Trophoblast cell (in vitro differentiated cells and primary cell): ENCODE measurements around the gene LRRC26.

Experiments used
- DNase-seq, 2 donors: peaks; one replicate each; pipeline ENCODE4 v3.0.0-alpha.2; 2016
- H2AFZ ChIP-seq: 2 replicates; pipeline ENCODE4 v1.6.1; 2013; ENCODE audit warnings: low read length, moderate library complexity, mild to moderate bottlenecking; ENCODE audit not compliant: insufficient read depth, poor library complexity
- H2AK5ac ChIP-seq: 2 replicates; pipeline ENCODE4 v1.6.1; 2013; ENCODE audit warnings: mild to moderate bottlenecking, low read length
- H2BK120ac ChIP-seq: 2 replicates; pipeline ENCODE4 v1.6.1; 2013; ENCODE audit warnings: low read length, mild to moderate bottlenecking, moderate library complexity; ENCODE audit not compliant: insufficient read depth, poor library complexity
- H2BK12ac ChIP-seq: 2 replicates; pipeline ENCODE4 v1.6.1; 2013; ENCODE audit warnings: mild to moderate bottlenecking, low read length, moderate library complexity
- H2BK5ac ChIP-seq: 2 replicates; pipeline ENCODE4 v1.6.1; 2013; ENCODE audit warnings: low read length, low read depth, moderate library complexity, mild to moderate bottlenecking; ENCODE audit not compliant: poor library complexity
- H3K14ac ChIP-seq: 2 replicates; pipeline ENCODE4 v1.6.1; 2013; ENCODE audit warnings: mild to moderate bottlenecking, low read length
- H3K18ac ChIP-seq: 2 replicates; pipeline ENCODE4 v1.6.1; 2013; ENCODE audit warnings: mild to moderate bottlenecking, low read length
- H3K23ac ChIP-seq: 2 replicates; pipeline ENCODE4 v1.6.1; 2013; ENCODE audit warnings: low read length
- H3K27ac ChIP-seq: 2 replicates; pipeline ENCODE4 v1.5.1; 2013; ENCODE audit warnings: low read depth, mild to moderate bottlenecking, inconsistent platforms, low read length, moderate library complexity
- H3K27me3 ChIP-seq: 2 replicates; pipeline ENCODE4 v1.6.1; 2013; ENCODE audit warnings: inconsistent platforms, mild to moderate bottlenecking, low read length, moderate library complexity; ENCODE audit not compliant: insufficient read depth
- H3K36me3 ChIP-seq, 2 experiments: 1 replicate in 1 of 2; 2 replicates in 1 of 2; pipeline ENCODE4 v1.6.1; 2013; ENCODE audit warnings: low read length in 2 of 2, mild to moderate bottlenecking in 2 of 2, moderate library complexity in 1 of 2; ENCODE audit not compliant: insufficient read depth in 2 of 2, control insufficient read depth in 1 of 2
- H3K4ac ChIP-seq: 2 replicates; pipeline ENCODE4 v1.6.1; 2013; ENCODE audit warnings: low read depth, mild to moderate bottlenecking, low read length, moderate library complexity
- H3K4me1 ChIP-seq, 2 experiments: 1 replicate in 1 of 2; 2 replicates in 1 of 2; pipeline ENCODE4 v1.6.1; 2013; ENCODE audit warnings: low read length in 2 of 2, mild to moderate bottlenecking in 2 of 2, moderate library complexity in 1 of 2; ENCODE audit not compliant: insufficient read depth in 2 of 2, control insufficient read depth in 1 of 2
- H3K4me2 ChIP-seq: 2 replicates; pipeline ENCODE4 v1.6.1; 2013; ENCODE audit warnings: inconsistent platforms, mild to moderate bottlenecking, low read length, moderate library complexity
- H3K4me3 ChIP-seq: 2 replicates; pipeline ENCODE4 v1.5.1; 2013; ENCODE audit warnings: mild to moderate bottlenecking, low read depth, low read length, inconsistent platforms
- H3K79me1 ChIP-seq: one replicate; pipeline ENCODE4 v1.6.1; 2013; ENCODE audit warnings: low read length
- H3K79me2 ChIP-seq: 2 replicates; pipeline ENCODE4 v1.6.1; 2013; ENCODE audit warnings: low read length, mild to moderate bottlenecking; ENCODE audit not compliant: control insufficient read depth, insufficient read depth, poor library complexity
- H3K9ac ChIP-seq: 2 replicates; pipeline ENCODE4 v1.6.1; 2013; ENCODE audit warnings: mild to moderate bottlenecking, low read length
- H3K9me3 ChIP-seq: 2 replicates; pipeline ENCODE4 v1.6.1; 2013; ENCODE audit warnings: low read depth, mild to moderate bottlenecking, control low read depth, inconsistent platforms, low read length; ENCODE audit not compliant: insufficient read depth
- H4K12ac ChIP-seq: 2 replicates; pipeline ENCODE4 v1.6.1; 2013; ENCODE audit warnings: low read depth, mild to moderate bottlenecking, low read length, moderate library complexity
- H4K8ac ChIP-seq: 2 replicates; pipeline ENCODE4 v1.6.1; 2013; ENCODE audit warnings: low read depth, mild to moderate bottlenecking, low read length, moderate library complexity
- H4K91ac ChIP-seq: one replicate; pipeline ENCODE4 v1.6.1; 2013; ENCODE audit warnings: low read depth, mild to moderate bottlenecking, low read length, moderate library complexity
- WGBS: extraction: QIAGEN DNeasy Blood & Tissue Kit; methylation state at CpG from one replicate; pipeline ENCODE4 v1.1.7; 2013; ENCODE audit warnings: missing lambda C conversion rate; ENCODE audit not compliant: insufficient read length, insufficient coverage; ENCODE audit errors: extremely low coverage; 5-methylcytosine and 5-hydroxymethylcytosine counted together

Gene LRRC26

GRCh38 chr9:137149942-137150616, 19.8 kb downstream of the LRRC26 start:
- Histone ChIP-seq H3K14ac (no peak overlapping the region), H4K91ac (no peak overlapping the region), H4K12ac (no peak overlapping the region), H3K4me3 (no peak overlapping the region), H3K18ac (no peak overlapping the region), H3K23ac (no peak overlapping the region), H3K9me3 (peaks cover 20% of the 10 kb centered on the region), H3K4ac (no peak overlapping the region), H3K27me3 (no peaks in the 10 kb centered on the region), H3K27ac (no peak overlapping the region), H2BK12ac (no peak overlapping the region), H2AK5ac (no peak overlapping the region), H2BK120ac (no peak overlapping the region), H3K9ac (no peak overlapping the region), H3K4me2 (no peak overlapping the region), H2AFZ (no peak overlapping the region), H3K79me2 (no peaks in the 10 kb centered on the region), H3K36me3 (no peaks in the 10 kb centered on the region), H2BK5ac (no peak overlapping the region), H3K79me1 (no peaks in the 10 kb centered on the region), H4K8ac (no peak overlapping the region), H3K4me1 (no peaks in the 10 kb centered on the region)
- WGBS, result no CpG with 5 or more reads among the region's 20 CpGs
- DNase-seq, result no peak

GRCh38 chr9:137149363-137149762, 20.5 kb downstream of the LRRC26 start:
- no peaks in the 10 kb centered on the region for H3K79me1 ChIP-seq
- no peak overlapping the region for H3K4me3 ChIP-seq
- H3K9me3 ChIP-seq, result peaks cover 20% of the 10 kb centered on the region
- H3K36me3 ChIP-seq, result no peaks in the 10 kb centered on the region
- no peaks in the 10 kb centered on the region for H3K4me1 ChIP-seq
- no peak overlapping the region for H3K9ac ChIP-seq
- H3K79me2 ChIP-seq, result no peaks in the 10 kb centered on the region
- H3K14ac ChIP-seq, result no peak overlapping the region
- no peak overlapping the region for H3K18ac ChIP-seq
- no peak overlapping the region for H4K91ac ChIP-seq
- no peak overlapping the region for H2AK5ac ChIP-seq
- H3K4me2 ChIP-seq, result no peak overlapping the region
- no peak for DNase-seq
- no peak overlapping the region for H3K27ac ChIP-seq
- no peak overlapping the region for H2BK5ac ChIP-seq
- no peak overlapping the region for H3K23ac ChIP-seq
- WGBS, result no CpG with 5 or more reads among the region's 5 CpGs
- no peak overlapping the region for H2AFZ ChIP-seq
- no peak overlapping the region for H3K4ac ChIP-seq
- no peak overlapping the region for H2BK12ac ChIP-seq
- H2BK120ac ChIP-seq, result no peak overlapping the region
- H4K12ac ChIP-seq, result no peak overlapping the region
- no peak overlapping the region for H4K8ac ChIP-seq
- no peaks in the 10 kb centered on the region for H3K27me3 ChIP-seq

GRCh38 chr9:137148661-137149060, 21.2 kb downstream of the LRRC26 start:
- no peak overlapping the region for H3K4me2 ChIP-seq
- H2BK5ac ChIP-seq, result no peak overlapping the region
- no peak overlapping the region for H2AFZ ChIP-seq
- no peaks in the 10 kb centered on the region for H3K36me3 ChIP-seq
- no peaks in the 10 kb centered on the region for H3K4me1 ChIP-seq
- H4K8ac ChIP-seq, result no peak overlapping the region
- no peak overlapping the region for H3K23ac ChIP-seq
- no peak overlapping the region for H4K12ac ChIP-seq
- no peak overlapping the region for H3K14ac ChIP-seq
- no peak overlapping the region for H3K9ac ChIP-seq
- no peak overlapping the region for H3K27ac ChIP-seq
- no peak overlapping the region for H2BK12ac ChIP-seq
- H3K27me3 ChIP-seq, result no peaks in the 10 kb centered on the region
- no peak overlapping the region for H3K18ac ChIP-seq
- no peak for DNase-seq
- no peak overlapping the region for H3K4ac ChIP-seq
- no peak overlapping the region for H2BK120ac ChIP-seq
- no peaks in the 10 kb centered on the region for H3K79me1 ChIP-seq
- no CpG with 5 or more reads among the region's 19 CpGs for WGBS
- H4K91ac ChIP-seq, result no peak overlapping the region
- no peak overlapping the region for H2AK5ac ChIP-seq
- no peak overlapping the region for H3K4me3 ChIP-seq
- peaks cover 20% of the 10 kb centered on the region for H3K9me3 ChIP-seq
- H3K79me2 ChIP-seq, result no peaks in the 10 kb centered on the region

GRCh38 chr9:137148242-137148641, 21.6 kb downstream of the LRRC26 start:
- Histone ChIP-seq H3K79me2 (no peaks in the 10 kb centered on the region), H3K36me3 (no peaks in the 10 kb centered on the region), H2AFZ (no peak overlapping the region), H3K27ac (no peak overlapping the region), H3K18ac (no peak overlapping the region), H4K12ac (no peak overlapping the region), H2BK120ac (no peak overlapping the region), H4K8ac (no peak overlapping the region), H2BK5ac (no peak overlapping the region), H3K4me1 (no peaks in the 10 kb centered on the region), H3K9ac (no peak overlapping the region), H3K27me3 (no peaks in the 10 kb centered on the region), H3K79me1 (no peaks in the 10 kb centered on the region), H3K4me2 (no peak overlapping the region), H3K4ac (no peak overlapping the region), H4K91ac (no peak overlapping the region), H3K23ac (no peak overlapping the region), H3K14ac (no peak overlapping the region), H3K4me3 (no peak overlapping the region), H2BK12ac (no peak overlapping the region), H3K9me3 (peaks cover 15% of the 10 kb centered on the region), H2AK5ac (no peak overlapping the region)
- no CpG with 5 or more reads among the region's 27 CpGs for WGBS
- DNase-seq, result no peak
